LNCaP clone FGC (cell line): ENCODE results near the gene PRR20B.
"Not testable (repeated sequence)": the region's sequence is repeated elsewhere in the genome, so short reads cannot be mapped to it uniquely, and the experiment has no call there.

Source experiments
- DNase-seq: peaks from one replicate; pipeline ENCODE4 v3.0.0-alpha.2; 2011; ENCODE audit warnings: low read depth
- H3K4me3 ChIP-seq: 2 replicates; pipeline ENCODE4 v1.5.1; 2011; ENCODE audit warnings: mild to moderate bottlenecking, low read depth, low read length, control low read depth
- TF ChIP-seq, protein P1 (sequence below): IDR thresholded peaks from 2 replicates; pipeline ENCODE4 v1.5.1; 2012; ENCODE audit warnings: mild to moderate bottlenecking; ENCODE audit not compliant: control insufficient read depth, insufficient read depth; ENCODE audit errors: extremely low read depth

Gene PRR20B

GRCh38 chr13:57160332-57160731, 13.0 kb downstream of the PRR20B start, which contains the start of gene PRR20D:
Gene PRR20D, plus strand, starts transcription at chr13:57160632. Its CDS starts 387 bp downstream, at chr13:57161019.
- not testable (repeated sequence) for DNase-seq, H3K4me3 ChIP-seq

DNA sequence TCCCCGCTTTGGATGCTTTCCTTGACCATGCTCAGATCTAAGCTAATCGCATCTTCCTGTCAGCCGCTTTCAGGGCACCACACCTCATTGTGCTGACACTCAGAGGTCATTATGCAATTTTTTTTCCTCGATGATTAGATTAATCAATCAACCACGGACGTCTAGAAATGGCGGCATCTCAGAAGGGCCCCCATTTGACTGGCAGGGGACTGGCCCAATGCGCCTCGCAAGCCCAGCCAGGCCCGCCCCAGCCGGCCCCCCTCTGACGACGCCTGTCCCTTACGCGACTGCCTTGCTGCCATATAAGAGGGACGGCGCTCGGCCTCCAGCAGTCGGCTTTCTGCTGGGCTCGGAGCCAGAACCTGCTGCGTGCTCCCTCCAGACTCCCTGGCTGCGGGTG, 19.6 kb downstream of the PRR20B start, which contains the start of gene PRR20E:
PRR20E (plus strand) TSS at position 301 of the 400 bp plus-strand sequence. CDS start 387 bp downstream, outside the sequence.
- H3K4me3 ChIP-seq, DNase-seq: not testable (repeated sequence)

DNA sequence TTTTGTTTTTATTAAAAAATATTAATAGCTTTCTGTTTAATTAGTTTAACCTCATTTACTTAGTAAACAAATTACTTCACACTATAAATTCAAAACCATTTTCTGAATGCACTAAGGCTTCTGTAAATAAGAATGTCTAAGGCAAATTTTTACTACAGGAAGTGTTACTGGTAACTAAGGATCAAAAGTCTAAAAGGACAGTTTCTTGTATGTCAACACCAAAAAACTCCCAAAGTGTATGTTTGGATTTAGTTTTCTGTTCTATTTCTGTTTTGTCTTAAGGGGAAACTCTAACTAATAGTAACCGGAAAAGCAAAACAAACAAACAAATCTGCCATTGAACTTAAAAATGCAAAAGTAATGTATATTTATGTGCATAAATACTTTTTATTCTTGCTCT, 44.4 kb downstream of the PRR20B start:
- TF ChIP-seq, protein P1, sequence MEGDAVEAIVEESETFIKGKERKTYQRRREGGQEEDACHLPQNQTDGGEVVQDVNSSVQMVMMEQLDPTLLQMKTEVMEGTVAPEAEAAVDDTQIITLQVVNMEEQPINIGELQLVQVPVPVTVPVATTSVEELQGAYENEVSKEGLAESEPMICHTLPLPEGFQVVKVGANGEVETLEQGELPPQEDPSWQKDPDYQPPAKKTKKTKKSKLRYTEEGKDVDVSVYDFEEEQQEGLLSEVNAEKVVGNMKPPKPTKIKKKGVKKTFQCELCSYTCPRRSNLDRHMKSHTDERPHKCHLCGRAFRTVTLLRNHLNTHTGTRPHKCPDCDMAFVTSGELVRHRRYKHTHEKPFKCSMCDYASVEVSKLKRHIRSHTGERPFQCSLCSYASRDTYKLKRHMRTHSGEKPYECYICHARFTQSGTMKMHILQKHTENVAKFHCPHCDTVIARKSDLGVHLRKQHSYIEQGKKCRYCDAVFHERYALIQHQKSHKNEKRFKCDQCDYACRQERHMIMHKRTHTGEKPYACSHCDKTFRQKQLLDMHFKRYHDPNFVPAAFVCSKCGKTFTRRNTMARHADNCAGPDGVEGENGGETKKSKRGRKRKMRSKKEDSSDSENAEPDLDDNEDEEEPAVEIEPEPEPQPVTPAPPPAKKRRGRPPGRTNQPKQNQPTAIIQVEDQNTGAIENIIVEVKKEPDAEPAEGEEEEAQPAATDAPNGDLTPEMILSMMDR: no peak
- no peak overlapping the region for H3K4me3 ChIP-seq

More for the DNA sequence above, 44.4 kb downstream of the PRR20B start:
- DNase-seq: no peak
